Natural killer cell (primary cell): ENCODE measurements around the gene KIF3A. TPM values are rescaled to one million over a fixed set of nuclear protein-coding genes. Genes with fewer than 3 reads are reported as not detected.

Experiments
- ATAC-seq, 3 donors: fragments of 150-1000 bp in 2 of 3; fragments of 200-7000 bp in 1 of 3; cut with Tn5 transposase; 1 replicate in 1 of 3; 2 replicates in 2 of 3; pipeline ENCODE4 v1.10.0; 2021; ENCODE audit warnings: mild to moderate bottlenecking in 2 of 3, moderate library complexity in 2 of 3
- DNase-seq, 2 donors: peaks; one replicate each; pipeline versions ENCODE4 v3.0.0 to v3.0.0-alpha.2; 2013 to 2021; ENCODE audit warnings: mixed read lengths in 1 of 2
- H3K27ac ChIP-seq: one replicate; pipeline ENCODE4 v1.5.1; 2013; ENCODE audit warnings: mild to moderate bottlenecking, low read length
- H3K27me3 ChIP-seq: one replicate; pipeline ENCODE4 v1.6.1; 2013; ENCODE audit warnings: low read length; ENCODE audit not compliant: control insufficient read depth, insufficient read depth
- H3K36me3 ChIP-seq: one replicate; pipeline ENCODE4 v1.6.1; 2013; ENCODE audit warnings: low read length; ENCODE audit not compliant: control insufficient read depth, insufficient read depth
- H3K4me1 ChIP-seq: one replicate; pipeline ENCODE4 v1.6.1; 2013; ENCODE audit warnings: low read length; ENCODE audit not compliant: control insufficient read depth, insufficient read depth
- H3K4me3 ChIP-seq: one replicate; pipeline ENCODE4 v1.5.1; 2013; ENCODE audit warnings: low read length
- H3K9me3 ChIP-seq: one replicate; pipeline ENCODE4 v1.6.1; 2013; ENCODE audit warnings: low read length; ENCODE audit not compliant: control insufficient read depth, insufficient read depth
- H3K27ac Mint-ChIP-seq, 2 donors: one replicate each; pipeline ENCODE4 v1.8.0; 2022; ENCODE audit warnings: mild to moderate bottlenecking in 2 of 2, mixed read lengths in 2 of 2, moderate library complexity in 1 of 2
- H3K27me3 Mint-ChIP-seq, 2 donors: one replicate each; pipeline ENCODE4 v1.8.0; 2022; ENCODE audit warnings: low read depth in 2 of 2, mixed read lengths in 2 of 2
- H3K36me3 Mint-ChIP-seq: one replicate; pipeline ENCODE4 v1.8.0; 2022; ENCODE audit warnings: mixed read lengths
- H3K4me1 Mint-ChIP-seq, 2 donors: one replicate each; pipeline ENCODE4 v1.8.0; 2022; ENCODE audit warnings: mixed read lengths in 2 of 2
- H3K4me3 Mint-ChIP-seq: one replicate; pipeline ENCODE4 v1.8.0; 2022; ENCODE audit warnings: mild to moderate bottlenecking, moderate library complexity, mixed read lengths
- H3K9me3 Mint-ChIP-seq, 2 donors: one replicate each; pipeline ENCODE4 v1.8.0; 2022; ENCODE audit warnings: mixed read lengths in 2 of 2
- CTCF ChIP-seq: fragments of 200-600 bp; IDR thresholded peaks from one replicate; pipeline ENCODE4 v1.8.0; 2022; ENCODE audit warnings: antibody characterized with exemption
- WGBS: methylation state at CpG from one replicate; pipeline ENCODE4 v1.1.7; 2013; ENCODE audit warnings: missing lambda C conversion rate; ENCODE audit not compliant: insufficient coverage; 5-methylcytosine and 5-hydroxymethylcytosine counted together
- intact Hi-C: fragments of 100-400 bp; cut with micrococcal nuclease; formaldehyde crosslinking; loops from one replicate; pipeline ENCODE4 v1.14.2; 2022
- total RNA-seq, 4 donors: library from RNA; stranded (reverse); fragments of 120-200 nt in 1 of 4; gene quantifications; one replicate each; pipeline versions ENCODE4 v1.2.3 to v1.2.4, GENCODE V29; 2013 to 2022

KIF3A gene
- total RNA-seq, 3 donors from 2014 or later (not counting 1 experiment from before 2014, with no cell fraction given): 13.6 to 19.2 (median 18.6) TPM

- TF ChIP-seq CTCF: no peak
- Mint-ChIP-seq H3K27ac (no peak overlapping the region), H3K4me3 (no peak overlapping the region), H3K27me3 (peaks cover 31 to 41% of the 10 kb centered on the region in 2 donors), H3K9me3 (no peaks in the 10 kb centered on the region), H3K36me3 (peaks cover under 1% of the 10 kb centered on the region), H3K4me1 (peaks cover 0 to 7% of the 10 kb centered on the region in 2 donors)
- no peaks in the 10 kb centered on the region for H3K9me3 ChIP-seq
- DNase-seq (no peak), ATAC-seq (no peak)
- H3K36me3 ChIP-seq: no peaks in the 10 kb centered on the region
- peaks cover 9% of the 10 kb centered on the region for H3K4me1 ChIP-seq
- H3K27ac ChIP-seq: no peak overlapping the region
- peaks cover 14% of the 10 kb centered on the region for H3K27me3 ChIP-seq
- intact Hi-C loops: no loop called here
- WGBS: 77% methylated on average over 7 of the region's 7 CpGs
- no peak overlapping the region for H3K4me3 ChIP-seq
Observed at GRCh38 chr5:132653716-132654115, 83.6 kb downstream of the KIF3A start.

GRCh38 chr5:132651838-132652469, 85.4 kb downstream of the KIF3A start:
- Mint-ChIP-seq H3K27ac (no peak overlapping the region), H3K4me1 (peaks cover 0 to 6% of the 10 kb centered on the region in 2 donors), H3K27me3 (peaks cover 22 to 36% of the 10 kb centered on the region in 2 donors), H3K4me3 (no peak overlapping the region), H3K36me3 (peaks cover 12% of the 10 kb centered on the region), H3K9me3 (peaks cover 8% of the 10 kb centered on the region in 2 donors)
- intact Hi-C loops: no loop called here
- TF ChIP-seq CTCF: no peak
- no peak for DNase-seq
- Histone ChIP-seq H3K4me3 (no peak overlapping the region), H3K27me3 (peaks cover 10% of the 10 kb centered on the region), H3K4me1 (peaks cover 7% of the 10 kb centered on the region), H3K27ac (no peak overlapping the region), H3K9me3 (no peaks in the 10 kb centered on the region), H3K36me3 (no peaks in the 10 kb centered on the region)
- ATAC-seq: no peak
- WGBS: 96% methylated on average over 3 of the region's 4 CpGs

- H3K4me3 Mint-ChIP-seq: no peak overlapping the region
- peaks cover 12% of the 10 kb centered on the region for H3K36me3 Mint-ChIP-seq
- intact Hi-C loops: no loop called here
- ATAC-seq (no peak), DNase-seq (no peak)
- no peaks in the 10 kb centered on the region for H3K9me3 ChIP-seq
- H3K27ac ChIP-seq: no peak overlapping the region
- no peak overlapping the region for H3K4me3 ChIP-seq
- H3K27me3 ChIP-seq: no peaks in the 10 kb centered on the region
- H3K36me3 ChIP-seq: no peaks in the 10 kb centered on the region
- no peak overlapping the region for H3K27ac Mint-ChIP-seq
- no peak for TF ChIP-seq CTCF
- no peaks in the 10 kb centered on the region for H3K4me1 ChIP-seq
- 93% methylated on average over 1 of the region's 1 CpG for WGBS
- no peaks in the 10 kb centered on the region for H3K4me1 Mint-ChIP-seq
- H3K27me3 Mint-ChIP-seq: peaks cover 8 to 13% of the 10 kb centered on the region in 2 donors
- peaks cover 8% of the 10 kb centered on the region in 2 donors for H3K9me3 Mint-ChIP-seq
Observed at GRCh38 chr5:132648355-132648754, 89.0 kb downstream of the KIF3A start.

GRCh38 chr5:132647473-132647872, 89.9 kb downstream of the KIF3A start:
- TF ChIP-seq CTCF: no peak
- Histone ChIP-seq H3K4me3 (no peak overlapping the region), H3K27me3 (no peaks in the 10 kb centered on the region), H3K27ac (no peak overlapping the region), H3K36me3 (peaks cover 5% of the 10 kb centered on the region), H3K9me3 (no peaks in the 10 kb centered on the region), H3K4me1 (no peaks in the 10 kb centered on the region)
- no peak overlapping the region for H3K4me3 Mint-ChIP-seq
- DNase-seq (no peak), ATAC-seq (no peak)
- H3K4me1 Mint-ChIP-seq: no peaks in the 10 kb centered on the region
- intact Hi-C loops: no loop called here
- H3K27ac Mint-ChIP-seq: no peak overlapping the region
- H3K36me3 Mint-ChIP-seq: peaks cover 12% of the 10 kb centered on the region
- 98% methylated on average over 2 of the region's 2 CpGs for WGBS
- H3K9me3 Mint-ChIP-seq: peaks cover 8% of the 10 kb centered on the region in 2 donors
- peaks cover 8 to 11% of the 10 kb centered on the region in 2 donors for H3K27me3 Mint-ChIP-seq
